Testis (tissue), 2 donors: ENCODE results near the gene PPHLN1.

Experiments used
- CTCF ChIP-seq, 3 experiments: fragments of 450-650 bp in 2 of 3; fragments of 200-600 bp in 1 of 3; sonication (generic) in 1 of 3; IDR thresholded peaks; one replicate each; pipeline ENCODE4 v1.5.1; 2016 to 2019; ENCODE audit warnings: antibody characterized with exemption in 3 of 3, mild to moderate bottlenecking in 2 of 3, moderate library complexity in 1 of 3
- POLR2A ChIP-seq: fragments of 450-650 bp; IDR thresholded peaks from one replicate; pipeline ENCODE4 v1.6.1; 2017; ENCODE audit warnings: antibody characterized with exemption, mild to moderate bottlenecking, moderate library complexity

- no peak for TF ChIP-seq CTCF (IDR thresholded peaks at IDR 0.05)
- no peak for TF ChIP-seq POLR2A
Observed at GRCh38 chr12:42336286-42336685, 10.3 kb downstream of the PPHLN1 start.
